Natural killer cell (primary cell): Measurements from ENCODE around the gene SAMD4A. TPM values are rescaled to one million over a fixed set of nuclear protein-coding genes. Genes with fewer than 3 reads are reported as not detected.

ENCODE experiments used
- ATAC-seq, 3 donors: fragments of 150-1000 bp in 2 of 3; fragments of 200-7000 bp in 1 of 3; cut with Tn5 transposase; 1 replicate in 1 of 3; 2 replicates in 2 of 3; pipeline ENCODE4 v1.10.0; 2021; ENCODE audit warnings: mild to moderate bottlenecking in 2 of 3, moderate library complexity in 2 of 3
- DNase-seq, 2 donors: peaks; one replicate each; pipeline versions ENCODE4 v3.0.0 to v3.0.0-alpha.2; 2013 to 2021; ENCODE audit warnings: mixed read lengths in 1 of 2
- H3K27ac ChIP-seq: one replicate; pipeline ENCODE4 v1.5.1; 2013; ENCODE audit warnings: mild to moderate bottlenecking, low read length
- H3K27me3 ChIP-seq: one replicate; pipeline ENCODE4 v1.6.1; 2013; ENCODE audit warnings: low read length; ENCODE audit not compliant: control insufficient read depth, insufficient read depth
- H3K36me3 ChIP-seq: one replicate; pipeline ENCODE4 v1.6.1; 2013; ENCODE audit warnings: low read length; ENCODE audit not compliant: control insufficient read depth, insufficient read depth
- H3K4me1 ChIP-seq: one replicate; pipeline ENCODE4 v1.6.1; 2013; ENCODE audit warnings: low read length; ENCODE audit not compliant: control insufficient read depth, insufficient read depth
- H3K4me3 ChIP-seq: one replicate; pipeline ENCODE4 v1.5.1; 2013; ENCODE audit warnings: low read length
- H3K9me3 ChIP-seq: one replicate; pipeline ENCODE4 v1.6.1; 2013; ENCODE audit warnings: low read length; ENCODE audit not compliant: control insufficient read depth, insufficient read depth
- H3K27ac Mint-ChIP-seq, 2 donors: one replicate each; pipeline ENCODE4 v1.8.0; 2022; ENCODE audit warnings: mild to moderate bottlenecking in 2 of 2, mixed read lengths in 2 of 2, moderate library complexity in 1 of 2
- H3K27me3 Mint-ChIP-seq, 2 donors: one replicate each; pipeline ENCODE4 v1.8.0; 2022; ENCODE audit warnings: low read depth in 2 of 2, mixed read lengths in 2 of 2
- H3K36me3 Mint-ChIP-seq: one replicate; pipeline ENCODE4 v1.8.0; 2022; ENCODE audit warnings: mixed read lengths
- H3K4me1 Mint-ChIP-seq, 2 donors: one replicate each; pipeline ENCODE4 v1.8.0; 2022; ENCODE audit warnings: mixed read lengths in 2 of 2
- H3K4me3 Mint-ChIP-seq: one replicate; pipeline ENCODE4 v1.8.0; 2022; ENCODE audit warnings: mild to moderate bottlenecking, moderate library complexity, mixed read lengths
- H3K9me3 Mint-ChIP-seq, 2 donors: one replicate each; pipeline ENCODE4 v1.8.0; 2022; ENCODE audit warnings: mixed read lengths in 2 of 2
- CTCF ChIP-seq: fragments of 200-600 bp; IDR thresholded peaks from one replicate; pipeline ENCODE4 v1.8.0; 2022; ENCODE audit warnings: antibody characterized with exemption
- WGBS: methylation state at CpG from one replicate; pipeline ENCODE4 v1.1.7; 2013; ENCODE audit warnings: missing lambda C conversion rate; ENCODE audit not compliant: insufficient coverage; 5-methylcytosine and 5-hydroxymethylcytosine counted together
- intact Hi-C: fragments of 100-400 bp; cut with micrococcal nuclease; formaldehyde crosslinking; loops from one replicate; pipeline ENCODE4 v1.14.2; 2022
- total RNA-seq, 4 donors: library from RNA; stranded (reverse); fragments of 120-200 nt in 1 of 4; gene quantifications; one replicate each; pipeline versions ENCODE4 v1.2.3 to v1.2.4, GENCODE V29; 2013 to 2022

SAMD4A gene
- total RNA-seq, 3 donors from 2014 or later (not counting 1 experiment from before 2014, with no cell fraction given): 0.70 to 1.6 (median 1.4) TPM

GRCh38 chr14:54716862-54717261 is 149.9 kb downstream of the SAMD4A start:
- Mint-ChIP-seq H3K4me1 (no peaks in the 10 kb centered on the region), H3K36me3 (no peaks in the 10 kb centered on the region), H3K4me3 (no peak overlapping the region), H3K27me3 (peaks cover 24 to 33% of the 10 kb centered on the region in 2 donors), H3K27ac (no peak overlapping the region), H3K9me3 (no peaks in the 10 kb centered on the region)
- DNase-seq (no peak), ATAC-seq (no peak)
- Histone ChIP-seq H3K27ac (no peak overlapping the region), H3K4me3 (no peak overlapping the region), H3K4me1 (peaks cover 6% of the 10 kb centered on the region), H3K27me3 (no peaks in the 10 kb centered on the region), H3K36me3 (no peaks in the 10 kb centered on the region), H3K9me3 (no peaks in the 10 kb centered on the region)
- no peak for TF ChIP-seq CTCF
- 97% methylated on average over 3 of the region's 3 CpGs for whole genome bisulfite sequencing
- intact Hi-C loops: no loop called here

GRCh38 chr14:54718046-54718445 is 151.1 kb downstream of the SAMD4A start:
- H3K27me3 Mint-ChIP-seq: peaks cover 21 to 41% of the 10 kb centered on the region in 2 donors

GRCh38 chr14:54719406-54719805 is 152.5 kb downstream of the SAMD4A start:
- H3K27me3 ChIP-seq: no peaks in the 10 kb centered on the region
- no peak overlapping the region for H3K4me3 ChIP-seq
- no peak for TF ChIP-seq CTCF
- Mint-ChIP-seq H3K27me3 (peaks cover 20 to 53% of the 10 kb centered on the region in 2 donors), H3K9me3 (no peaks in the 10 kb centered on the region), H3K4me1 (no peaks in the 10 kb centered on the region), H3K36me3 (no peaks in the 10 kb centered on the region), H3K27ac (no peak overlapping the region), H3K4me3 (no peak overlapping the region)
- no peaks in the 10 kb centered on the region for H3K36me3 ChIP-seq
- 86% methylated on average over 4 of the region's 4 CpGs for WGBS
- H3K4me1 ChIP-seq: no peaks in the 10 kb centered on the region
- no peak for ATAC-seq
- DNase-seq: no peak
- H3K9me3 ChIP-seq: no peaks in the 10 kb centered on the region
- no peak overlapping the region for H3K27ac ChIP-seq
- intact Hi-C loops: no loop called here

More at GRCh38 chr14:54718046-54718445, 151.1 kb downstream of the SAMD4A start:
- intact Hi-C loops: no loop called here
- H3K27ac Mint-ChIP-seq: no peak overlapping the region
- Histone ChIP-seq H3K9me3 (no peaks in the 10 kb centered on the region), H3K27ac (no peak overlapping the region), H3K27me3 (no peaks in the 10 kb centered on the region), H3K36me3 (no peaks in the 10 kb centered on the region), H3K4me3 (no peak overlapping the region), H3K4me1 (no peaks in the 10 kb centered on the region)
- no peaks in the 10 kb centered on the region for H3K4me1 Mint-ChIP-seq
- TF ChIP-seq CTCF: no peak
- 87% methylated on average over 3 of the region's 3 CpGs for WGBS
- H3K9me3 Mint-ChIP-seq: no peaks in the 10 kb centered on the region
- no peaks in the 10 kb centered on the region for H3K36me3 Mint-ChIP-seq
- no peak for ATAC-seq
- H3K4me3 Mint-ChIP-seq: no peak overlapping the region
- DNase-seq: no peak

GRCh38 chr14:54722791-54723432 is 156.0 kb downstream of the SAMD4A start:
- ATAC-seq: peak in 1 of 3 donors; percentile 55
- no peak overlapping the region for H3K4me3 ChIP-seq
- H3K36me3 Mint-ChIP-seq: no peaks in the 10 kb centered on the region
- H3K36me3 ChIP-seq: no peaks in the 10 kb centered on the region
- no peaks in the 10 kb centered on the region for H3K4me1 Mint-ChIP-seq
- H3K27ac ChIP-seq: no peak overlapping the region
- no peaks in the 10 kb centered on the region for H3K9me3 ChIP-seq
- H3K4me1 ChIP-seq: no peaks in the 10 kb centered on the region
- peaks cover 29 to 74% of the 10 kb centered on the region in 2 donors for H3K27me3 Mint-ChIP-seq
- no peaks in the 10 kb centered on the region for H3K9me3 Mint-ChIP-seq
- no peak overlapping the region for H3K4me3 Mint-ChIP-seq
- 51% methylated on average over 3 of the region's 4 CpGs for WGBS
- intact Hi-C loops: no loop called here
- no peak for TF ChIP-seq CTCF
- peaks cover 2% of the 10 kb centered on the region for H3K27me3 ChIP-seq
- H3K27ac Mint-ChIP-seq: no peak overlapping the region
- peak in 1 of 2 donors; percentile 40 for DNase-seq
